Esophagus muscularis mucosa (tissue), 4 donors: ENCODE results near the gene LACTB. TPM values are rescaled to one million over a fixed set of nuclear protein-coding genes. Genes with fewer than 3 reads are reported as not detected.

Experiments used
- DNase-seq: peaks from one replicate; pipeline ENCODE4 v3.0.0-alpha.2; 2017; ENCODE audit errors: extremely low spot score
- H3K27ac ChIP-seq, 4 donors: fragments of 200-600 bp; sonication (generic); replicated peaks in 1 of 4; 1 replicate in 3 of 4; 2 replicates in 1 of 4; pipeline ENCODE4 v1.5.1; 2016 to 2019; ENCODE audit warnings: mild to moderate bottlenecking in 1 of 4
- H3K27me3 ChIP-seq, 4 donors: fragments of 200-600 bp; sonication (generic); one replicate each; pipeline versions ENCODE4 v1.5.1 to v1.6.0; 2016 to 2019
- H3K36me3 ChIP-seq, 4 donors: fragments of 200-600 bp; sonication (generic); one replicate each; pipeline ENCODE4 v1.5.1; 2016 to 2019
- H3K4me1 ChIP-seq, 4 donors: fragments of 200-600 bp; sonication (generic); one replicate each; pipeline ENCODE4 v1.5.1; 2016 to 2019
- H3K4me3 ChIP-seq, 4 donors: fragments of 200-600 bp; sonication (generic); 1 replicate in 2 of 4; 2 replicates in 2 of 4; pipeline ENCODE4 v1.5.1; 2016 to 2019; ENCODE audit warnings: mild to moderate bottlenecking in 4 of 4, moderate library complexity in 1 of 4
- H3K9me3 ChIP-seq, 4 donors: fragments of 200-600 bp; sonication (generic); 1 replicate in 3 of 4; 2 replicates in 1 of 4; pipeline ENCODE4 v1.5.1; 2016 to 2019
- EP300 ChIP-seq: sonication (generic); formaldehyde crosslinking; IDR thresholded peaks from one replicate; pipeline ENCODE4 v1.6.1; 2017; ENCODE audit warnings: antibody characterized with exemption
- POLR2A ChIP-seq: fragments of 450-650 bp; IDR thresholded peaks from one replicate; pipeline ENCODE4 v1.6.1; 2017; ENCODE audit warnings: antibody characterized with exemption, moderate library complexity, mild to moderate bottlenecking, low read depth
- POLR2AphosphoS5 ChIP-seq, 2 donors: sonication (generic); formaldehyde crosslinking; IDR thresholded peaks; one replicate each; pipeline ENCODE4 v1.6.1; 2017; ENCODE audit warnings: antibody characterized with exemption in 2 of 2
- WGBS: methylation state at CpG from one replicate; pipeline ENCODE4 v1.1.5; 2018; 5-methylcytosine and 5-hydroxymethylcytosine counted together
- intact Hi-C: fragments of 100-400 bp; cut with DNase I; formaldehyde crosslinking; loops from one replicate; pipeline ENCODE4 v1.15.1; 2023
- total RNA-seq, 4 donors: library from RNA; depleted of rRNA; stranded (reverse); fragments of >200 nt; gene quantifications; one replicate each; pipeline versions ENCODE4 v1.1.0 to v1.2.1, GENCODE V29; 2016
- TF ChIP-seq, protein P1 (sequence below), 3 experiments: fragments of 200-600 bp in 2 of 3; fragments of 450-650 bp in 1 of 3; sonication (generic) in 2 of 3; IDR thresholded peaks; one replicate each; pipeline ENCODE4 v1.5.1; 2017 to 2019; ENCODE audit warnings: antibody characterized with exemption in 3 of 3, mild to moderate bottlenecking in 2 of 3, moderate library complexity in 1 of 3

The LACTB gene
- total RNA-seq, 4 donors from 2014 or later, result 15.4 to 22.8 (median 18.7) TPM

DNA sequence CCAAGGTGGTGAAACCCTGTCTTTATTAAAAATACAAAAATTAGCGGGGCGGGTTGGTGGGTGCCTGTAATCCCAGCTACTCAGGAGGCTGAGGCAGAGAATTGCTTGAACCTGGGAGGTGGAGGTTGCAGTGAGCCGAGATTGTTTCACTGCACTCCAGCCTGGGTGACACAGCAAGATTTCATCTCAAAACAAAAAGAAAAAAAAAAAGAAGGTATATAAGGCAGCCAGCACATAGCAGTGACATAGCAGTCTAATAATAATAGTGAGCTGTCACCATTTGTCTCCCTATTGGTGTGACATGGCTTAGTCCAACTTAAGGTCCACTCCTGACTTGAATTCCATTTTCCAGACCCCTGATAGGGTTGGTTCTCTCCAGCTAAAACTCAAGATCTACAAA is 8.8 kb upstream of the LACTB start:
- DNase-seq, result no peak
- peaks cover 0 to 12% (median 8%) of the 10 kb centered on the region in 4 donors for H3K4me1 ChIP-seq
- H3K4me3 ChIP-seq, result no peak overlapping the region
- intact Hi-C loops, result no loop called here
- TF ChIP-seq POLR2A (no peak), POLR2AphosphoS5 (IDR thresholded peaks at IDR 0.05) (no peak), EP300 (no peak)
- TF ChIP-seq, protein P1, sequence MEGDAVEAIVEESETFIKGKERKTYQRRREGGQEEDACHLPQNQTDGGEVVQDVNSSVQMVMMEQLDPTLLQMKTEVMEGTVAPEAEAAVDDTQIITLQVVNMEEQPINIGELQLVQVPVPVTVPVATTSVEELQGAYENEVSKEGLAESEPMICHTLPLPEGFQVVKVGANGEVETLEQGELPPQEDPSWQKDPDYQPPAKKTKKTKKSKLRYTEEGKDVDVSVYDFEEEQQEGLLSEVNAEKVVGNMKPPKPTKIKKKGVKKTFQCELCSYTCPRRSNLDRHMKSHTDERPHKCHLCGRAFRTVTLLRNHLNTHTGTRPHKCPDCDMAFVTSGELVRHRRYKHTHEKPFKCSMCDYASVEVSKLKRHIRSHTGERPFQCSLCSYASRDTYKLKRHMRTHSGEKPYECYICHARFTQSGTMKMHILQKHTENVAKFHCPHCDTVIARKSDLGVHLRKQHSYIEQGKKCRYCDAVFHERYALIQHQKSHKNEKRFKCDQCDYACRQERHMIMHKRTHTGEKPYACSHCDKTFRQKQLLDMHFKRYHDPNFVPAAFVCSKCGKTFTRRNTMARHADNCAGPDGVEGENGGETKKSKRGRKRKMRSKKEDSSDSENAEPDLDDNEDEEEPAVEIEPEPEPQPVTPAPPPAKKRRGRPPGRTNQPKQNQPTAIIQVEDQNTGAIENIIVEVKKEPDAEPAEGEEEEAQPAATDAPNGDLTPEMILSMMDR (IDR thresholded peaks at IDR 0.05), result no peak
- no peak overlapping the region for H3K27ac ChIP-seq
- no peaks in the 10 kb centered on the region for H3K27me3 ChIP-seq
- H3K36me3 ChIP-seq, result no peaks in the 10 kb centered on the region
- WGBS, result 92% methylated on average over 3 of the region's 3 CpGs
- H3K9me3 ChIP-seq, result no peaks in the 10 kb centered on the region

DNA sequence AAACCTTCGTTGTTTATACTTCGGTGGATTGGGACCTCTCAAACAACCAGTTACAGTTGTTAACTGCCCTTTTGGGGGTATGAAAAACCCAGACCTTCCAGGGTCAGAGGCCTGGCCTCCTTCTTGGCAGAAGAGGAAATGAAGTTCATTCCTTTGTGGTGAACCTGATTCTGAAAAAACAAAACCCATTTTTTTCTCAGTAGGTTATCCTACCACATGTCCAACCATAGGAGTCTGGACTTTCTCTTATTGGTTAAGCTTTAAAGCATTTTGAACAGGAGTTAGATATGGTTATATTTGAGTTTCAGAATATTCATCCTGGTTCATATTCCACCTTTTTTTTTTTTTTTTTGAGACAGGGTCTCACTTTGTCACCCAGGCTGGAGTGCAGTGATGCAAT is 7.2 kb upstream of the LACTB start:
- H3K27ac ChIP-seq, result no peak overlapping the region
- DNase-seq, result no peak
- H3K36me3 ChIP-seq, result no peaks in the 10 kb centered on the region
- H3K27me3 ChIP-seq, result no peaks in the 10 kb centered on the region
- no peaks in the 10 kb centered on the region for H3K9me3 ChIP-seq
- intact Hi-C loops, result no loop called here
- WGBS, result 81% methylated on average over 2 of the region's 2 CpGs
- H3K4me1 ChIP-seq, result no peaks in the 10 kb centered on the region
- no peak overlapping the region for H3K4me3 ChIP-seq
- TF ChIP-seq EP300, result no peak
- no peak for TF ChIP-seq POLR2A
- no peak for TF ChIP-seq POLR2AphosphoS5 (IDR thresholded peaks at IDR 0.05)
- TF ChIP-seq, protein P1 (IDR thresholded peaks at IDR 0.05), result no peak

DNA sequence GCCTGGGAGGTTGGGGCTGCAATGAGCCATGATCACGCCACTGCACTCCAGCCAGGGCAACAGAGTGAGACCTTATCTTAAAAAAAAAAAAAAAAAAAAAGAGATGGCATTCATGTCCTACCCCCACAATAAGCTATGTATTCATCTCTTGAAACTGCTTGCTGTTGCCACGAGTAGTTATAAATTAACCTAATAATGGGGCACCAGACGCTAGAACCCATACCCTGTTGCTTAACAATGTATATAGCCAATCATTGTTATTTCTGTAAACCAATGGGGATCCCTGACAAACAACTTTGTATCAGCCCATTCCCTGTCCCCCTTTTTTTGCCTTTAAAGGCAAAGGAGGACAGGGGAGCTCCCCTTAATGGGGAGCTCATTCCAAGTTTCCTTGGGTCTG is 2.8 kb upstream of the LACTB start:
- WGBS, result 76% methylated on average over 3 of the region's 3 CpGs
- intact Hi-C loops, result no loop called here

DNA sequence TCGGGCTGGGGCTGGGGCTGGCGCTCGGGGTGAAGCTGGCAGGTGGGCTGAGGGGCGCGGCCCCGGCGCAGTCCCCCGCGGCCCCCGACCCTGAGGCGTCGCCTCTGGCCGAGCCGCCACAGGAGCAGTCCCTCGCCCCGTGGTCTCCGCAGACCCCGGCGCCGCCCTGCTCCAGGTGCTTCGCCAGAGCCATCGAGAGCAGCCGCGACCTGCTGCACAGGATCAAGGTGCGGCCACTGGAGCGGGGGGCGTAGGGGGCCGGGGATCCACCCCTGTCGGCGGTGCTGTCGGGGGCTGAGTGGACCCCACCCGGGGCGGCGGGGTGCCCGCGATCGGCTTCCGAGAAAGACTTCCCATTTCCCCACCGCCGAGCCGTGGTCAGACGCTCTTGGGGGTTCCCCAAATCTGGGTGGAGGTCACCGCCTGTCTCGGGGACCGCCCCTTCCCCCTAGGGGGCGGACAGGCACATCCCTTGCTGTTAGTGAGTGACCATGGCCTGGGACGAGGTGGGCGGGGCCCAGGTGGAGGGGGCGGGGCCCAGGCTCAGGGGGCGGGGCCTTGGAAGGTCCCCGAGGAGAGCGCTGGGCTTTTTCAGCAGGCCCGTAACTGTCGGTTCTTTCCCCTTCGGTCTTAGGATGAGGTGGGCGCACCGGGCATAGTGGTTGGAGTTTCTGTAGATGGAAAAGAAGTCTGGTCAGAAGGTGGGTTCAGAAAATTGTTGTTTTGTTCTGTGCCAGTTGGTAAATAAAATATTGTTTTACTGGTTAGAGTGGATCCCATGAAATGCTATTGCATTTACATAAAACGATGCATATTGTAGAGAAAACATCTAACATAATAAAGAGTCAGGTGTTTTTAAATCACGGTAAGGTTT is 578 bp downstream of the LACTB start:
- Histone ChIP-seq H3K4me3 (peak overlapping the region; percentile 74 to 100 (median 96)), H3K4me1 (peaks cover 9 to 14% (median 12%) of the 10 kb centered on the region in 4 donors), H3K27ac (peak overlapping the region; percentile 93 to 99 (median 96)), H3K27me3 (no peaks in the 10 kb centered on the region), H3K9me3 (no peaks in the 10 kb centered on the region), H3K36me3 (peaks cover 6 to 16% (median 13%) of the 10 kb centered on the region in 4 donors)
- 7% methylated on average over 14 of the region's 59 CpGs for WGBS
- peak; percentile 98 for DNase-seq
- TF ChIP-seq POLR2AphosphoS5 (IDR thresholded peaks at IDR 0.05) (peak; percentile 1 to 62), EP300 (no peak), POLR2A (no peak)
- TF ChIP-seq, protein P1 (IDR thresholded peaks at IDR 0.05), result peak in 2 of 3 experiments; percentile 12 to 18
- intact Hi-C loops, result no loop called here

More for the DNA sequence above, 2.8 kb upstream of the LACTB start:
- Histone ChIP-seq H3K4me1 (peaks cover 9 to 14% (median 12%) of the 10 kb centered on the region in 4 donors), H3K36me3 (no peaks in the 10 kb centered on the region), H3K27me3 (no peaks in the 10 kb centered on the region), H3K9me3 (no peaks in the 10 kb centered on the region), H3K4me3 (no peak overlapping the region), H3K27ac (no peak overlapping the region)
- no peak for TF ChIP-seq POLR2AphosphoS5 (IDR thresholded peaks at IDR 0.05)
- no peak for TF ChIP-seq POLR2A
- TF ChIP-seq, protein P1 (IDR thresholded peaks at IDR 0.05), result no peak
- TF ChIP-seq EP300, result no peak
- DNase-seq, result no peak
